NCI-H82 treated with DMSO at 0.1 percent for 48 hours (cell line): ENCODE measurements around the gene TEF.

Experiments used
- DNase-seq: peaks from one replicate; lab custom pipeline; 2025; ENCODE audit not compliant: unreplicated experiment; lab: John Stamatoyannopoulos, UW

TEF gene

GRCh38 chr22:41381329-41382097, at the start of gene TEF:
TSS of gene TEF (plus strand) at chr22:41381942. CDS start at chr22:41382045, 103 bp downstream.
- peak; percentile 93 for DNase-seq

- DNase-seq: no peak
Observed at GRCh38 chr22:41332217-41332939, 49.4 kb upstream of the TEF start.

GRCh38 chr22:41333806-41334205, 47.9 kb upstream of the TEF start:
- no peak for DNase-seq

- DNase-seq: no peak
Observed at GRCh38 chr22:41334215-41334614, 47.5 kb upstream of the TEF start.

GRCh38 chr22:41334951-41335635, 46.6 kb upstream of the TEF start:
- DNase-seq: no peak

- DNase-seq: no peak
Observed at GRCh38 chr22:41338614-41339212, 43.0 kb upstream of the TEF start.

GRCh38 chr22:41339823-41340222, 41.9 kb upstream of the TEF start:
- no peak for DNase-seq

- no peak for DNase-seq
Observed at GRCh38 chr22:41340357-41340756, 41.4 kb upstream of the TEF start.

GRCh38 chr22:41341012-41341411, 40.7 kb upstream of the TEF start:
- no peak for DNase-seq

- DNase-seq: no peak
Observed at GRCh38 chr22:41341990-41342389, 39.8 kb upstream of the TEF start.

- DNase-seq: no peak
Observed at GRCh38 chr22:41343300-41343699, 38.4 kb upstream of the TEF start.

GRCh38 chr22:41343717-41344116, 38.0 kb upstream of the TEF start:
- DNase-seq: no peak

GRCh38 chr22:41344189-41344788, 37.5 kb upstream of the TEF start:
- DNase-seq: no peak

GRCh38 chr22:41345807-41346335, 35.9 kb upstream of the TEF start:
- no peak for DNase-seq

- DNase-seq: no peak
Observed at GRCh38 chr22:41347066-41347859, 34.5 kb upstream of the TEF start.

GRCh38 chr22:41348964-41349484, 32.7 kb upstream of the TEF start:
- DNase-seq: no peak

- DNase-seq: no peak
Observed at GRCh38 chr22:41350087-41350486, 31.7 kb upstream of the TEF start.

- no peak for DNase-seq
Observed at GRCh38 chr22:41351011-41351410, 30.7 kb upstream of the TEF start.

- DNase-seq: no peak
Observed at GRCh38 chr22:41352058-41352457, 29.7 kb upstream of the TEF start.
